DND-41 (cell line): ENCODE measurements around the gene TRIM22.

Source experiments
- ATAC-seq: fragments of 200-7000 bp; cut with Tn5 transposase; 3 replicates; pipeline ENCODE4 v1.9.1; 2021; ENCODE audit warnings: low read depth; ENCODE audit not compliant: insufficient read depth
- DNase-seq: peaks from one replicate; pipeline ENCODE4 v3.0.0-alpha.2; 2020
- H2AFZ ChIP-seq: 2 replicates; pipeline ENCODE4 v1.6.0; 2012; ENCODE audit warnings: low read depth, low read length
- H3K27ac ChIP-seq: 2 replicates; pipeline ENCODE4 v1.5.1; 2012; ENCODE audit warnings: low read length, inconsistent platforms
- H3K27me3 ChIP-seq: fragments of 200-600 bp; sonication (generic); 2 replicates; pipeline ENCODE4 v1.6.0; 2012; ENCODE audit warnings: low read length, mild to moderate bottlenecking, inconsistent platforms; ENCODE audit not compliant: insufficient read depth, poor library complexity
- H3K36me3 ChIP-seq: 2 replicates; pipeline ENCODE4 v1.5.1; 2012; ENCODE audit warnings: low read length, inconsistent platforms; ENCODE audit not compliant: insufficient read depth
- H3K4me1 ChIP-seq: 2 replicates; pipeline ENCODE4 v1.5.1; 2012; ENCODE audit warnings: mild to moderate bottlenecking, low read length; ENCODE audit not compliant: insufficient read depth
- H3K4me2 ChIP-seq: 2 replicates; pipeline ENCODE4 v1.6.0; 2012; ENCODE audit warnings: mild to moderate bottlenecking, moderate library complexity, low read length, inconsistent platforms; ENCODE audit not compliant: insufficient read depth
- H3K4me3 ChIP-seq, 2 experiments: fragments of 200-600 bp in 1 of 2; shearing (Covaris generic) in 1 of 2; 2 replicates each; pipeline ENCODE4 v1.5.1; 2012 to 2016; ENCODE audit warnings: inconsistent platforms in 2 of 2, low read length in 2 of 2, mild to moderate bottlenecking in 2 of 2, low read depth in 1 of 2, moderate library complexity in 1 of 2
- H3K79me2 ChIP-seq: 2 replicates; pipeline ENCODE4 v1.6.0; 2012; ENCODE audit warnings: low read length, inconsistent platforms; ENCODE audit not compliant: insufficient read depth
- H3K9ac ChIP-seq: 2 replicates; pipeline ENCODE4 v1.6.0; 2012; ENCODE audit warnings: low read depth, mild to moderate bottlenecking, inconsistent platforms, low read length, moderate library complexity
- H3K9me3 ChIP-seq: 2 replicates; pipeline ENCODE4 v1.5.1; 2012; ENCODE audit warnings: low read length, moderate library complexity, mild to moderate bottlenecking, inconsistent platforms; ENCODE audit not compliant: insufficient read depth, severe bottlenecking
- H4K20me1 ChIP-seq: 2 replicates; pipeline ENCODE4 v1.6.0; 2012; ENCODE audit warnings: low read length; ENCODE audit not compliant: insufficient read depth
- EZH2 ChIP-seq: IDR thresholded peaks from 3 replicates; pipeline ENCODE4 v1.6.1; 2012; ENCODE audit warnings: borderline replicate concordance, low read depth, mild to moderate bottlenecking, moderate library complexity, low read length, inconsistent platforms; ENCODE audit not compliant: severe bottlenecking
- TF ChIP-seq, protein P1 (sequence below): IDR thresholded peaks from 2 replicates; pipeline ENCODE4 v1.5.1; 2012; ENCODE audit warnings: borderline replicate concordance, low read length, moderate library complexity, mild to moderate bottlenecking; ENCODE audit not compliant: poor library complexity, severe bottlenecking; ENCODE audit errors: extremely low read depth

TRIM22 gene

GRCh38 chr11:5696210-5696609 is 6.6 kb downstream of the TRIM22 start:
- H3K36me3 ChIP-seq = peaks cover 34% of the 10 kb centered on the region
- no peaks in the 10 kb centered on the region; the same call in 1 of the 2 replicates for H4K20me1 ChIP-seq
- H3K4me3 ChIP-seq = no peak overlapping the region
- peaks cover 14% of the 10 kb centered on the region for H3K4me1 ChIP-seq
- no peaks in the 10 kb centered on the region for H3K27me3 ChIP-seq
- TF ChIP-seq EZH2 = no peak
- TF ChIP-seq, protein P1, sequence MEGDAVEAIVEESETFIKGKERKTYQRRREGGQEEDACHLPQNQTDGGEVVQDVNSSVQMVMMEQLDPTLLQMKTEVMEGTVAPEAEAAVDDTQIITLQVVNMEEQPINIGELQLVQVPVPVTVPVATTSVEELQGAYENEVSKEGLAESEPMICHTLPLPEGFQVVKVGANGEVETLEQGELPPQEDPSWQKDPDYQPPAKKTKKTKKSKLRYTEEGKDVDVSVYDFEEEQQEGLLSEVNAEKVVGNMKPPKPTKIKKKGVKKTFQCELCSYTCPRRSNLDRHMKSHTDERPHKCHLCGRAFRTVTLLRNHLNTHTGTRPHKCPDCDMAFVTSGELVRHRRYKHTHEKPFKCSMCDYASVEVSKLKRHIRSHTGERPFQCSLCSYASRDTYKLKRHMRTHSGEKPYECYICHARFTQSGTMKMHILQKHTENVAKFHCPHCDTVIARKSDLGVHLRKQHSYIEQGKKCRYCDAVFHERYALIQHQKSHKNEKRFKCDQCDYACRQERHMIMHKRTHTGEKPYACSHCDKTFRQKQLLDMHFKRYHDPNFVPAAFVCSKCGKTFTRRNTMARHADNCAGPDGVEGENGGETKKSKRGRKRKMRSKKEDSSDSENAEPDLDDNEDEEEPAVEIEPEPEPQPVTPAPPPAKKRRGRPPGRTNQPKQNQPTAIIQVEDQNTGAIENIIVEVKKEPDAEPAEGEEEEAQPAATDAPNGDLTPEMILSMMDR = no peak
- no peak overlapping the region for H3K9ac ChIP-seq
- H3K4me2 ChIP-seq = no peak overlapping the region
- H3K27ac ChIP-seq = no peak overlapping the region
- DNase-seq (no peak), ATAC-seq (no peak)
- no peak overlapping the region for H2AFZ ChIP-seq
- H3K9me3 ChIP-seq = no peaks in the 10 kb centered on the region
- H3K79me2 ChIP-seq = peaks cover 21% of the 10 kb centered on the region; the same call in 1 of the 2 replicates

DNA sequence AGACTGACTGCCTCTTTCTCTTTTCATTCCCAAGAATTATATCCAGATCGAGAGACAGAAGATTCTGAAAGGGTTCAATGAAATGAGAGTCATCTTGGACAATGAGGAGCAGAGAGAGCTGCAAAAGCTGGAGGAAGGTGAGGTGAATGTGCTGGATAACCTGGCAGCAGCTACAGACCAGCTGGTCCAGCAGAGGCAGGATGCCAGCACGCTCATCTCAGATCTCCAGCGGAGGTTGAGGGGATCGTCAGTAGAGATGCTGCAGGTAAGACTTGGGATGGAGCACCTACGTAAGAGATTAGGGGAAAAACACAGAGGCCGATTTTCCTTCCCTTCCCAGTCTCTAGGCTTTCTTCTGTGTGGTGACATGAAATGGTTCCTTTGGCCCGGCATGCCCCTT is 8.7 kb downstream of the TRIM22 start:
- no peak overlapping the region for H2AFZ ChIP-seq
- H3K27me3 ChIP-seq = no peaks in the 10 kb centered on the region
- no peak overlapping the region for H3K9ac ChIP-seq
- no peak overlapping the region for H3K4me3 ChIP-seq
- no peak overlapping the region for H3K4me2 ChIP-seq
- ATAC-seq (no peak), DNase-seq (no peak)
- H3K36me3 ChIP-seq = peaks cover 43% of the 10 kb centered on the region
- H3K4me1 ChIP-seq = no peaks in the 10 kb centered on the region; the same call in 1 of the 2 replicates
- H3K27ac ChIP-seq = no peak overlapping the region
- peaks cover 10% of the 10 kb centered on the region; the same call in 1 of the 2 replicates for H3K79me2 ChIP-seq
- no peak for TF ChIP-seq EZH2
- TF ChIP-seq, protein P1 = no peak
- H3K9me3 ChIP-seq = no peaks in the 10 kb centered on the region
- H4K20me1 ChIP-seq = no peaks in the 10 kb centered on the region; the same call in 1 of the 2 replicates

- peaks cover 48% of the 10 kb centered on the region for H3K36me3 ChIP-seq
- no peaks in the 10 kb centered on the region for H3K4me1 ChIP-seq
- H3K9ac ChIP-seq = no peak overlapping the region
- H2AFZ ChIP-seq = no peak overlapping the region
- no peak for DNase-seq
- no peaks in the 10 kb centered on the region for H3K9me3 ChIP-seq
- no peaks in the 10 kb centered on the region for H3K27me3 ChIP-seq
- ATAC-seq = no peak
- H4K20me1 ChIP-seq = no peaks in the 10 kb centered on the region; the same call in 1 of the 2 replicates
- no peaks in the 10 kb centered on the region for H3K79me2 ChIP-seq
- H3K27ac ChIP-seq = no peak overlapping the region
- TF ChIP-seq, protein P1 = no peak
- TF ChIP-seq EZH2 = no peak
- no peak overlapping the region for H3K4me2 ChIP-seq
- no peak overlapping the region for H3K4me3 ChIP-seq
Measured at GRCh38 chr11:5700421-5701054, 10.9 kb downstream of the TRIM22 start.
